Esophagus muscularis mucosa (tissue), 4 donors: Measurements from ENCODE around the gene DOCK8.

Experiments used
- EP300 ChIP-seq: sonication (generic); formaldehyde crosslinking; IDR thresholded peaks from one replicate; pipeline ENCODE4 v1.6.1; 2017; ENCODE audit warnings: antibody characterized with exemption
- POLR2A ChIP-seq: fragments of 450-650 bp; IDR thresholded peaks from one replicate; pipeline ENCODE4 v1.6.1; 2017; ENCODE audit warnings: antibody characterized with exemption, moderate library complexity, mild to moderate bottlenecking, low read depth
- POLR2AphosphoS5 ChIP-seq, 2 donors: sonication (generic); formaldehyde crosslinking; IDR thresholded peaks; one replicate each; pipeline ENCODE4 v1.6.1; 2017; ENCODE audit warnings: antibody characterized with exemption in 2 of 2
- TF ChIP-seq, protein P1 (sequence below), 3 experiments: fragments of 200-600 bp in 2 of 3; fragments of 450-650 bp in 1 of 3; sonication (generic) in 2 of 3; IDR thresholded peaks; one replicate each; pipeline ENCODE4 v1.5.1; 2017 to 2019; ENCODE audit warnings: antibody characterized with exemption in 3 of 3, mild to moderate bottlenecking in 2 of 3, moderate library complexity in 1 of 3

DNA sequence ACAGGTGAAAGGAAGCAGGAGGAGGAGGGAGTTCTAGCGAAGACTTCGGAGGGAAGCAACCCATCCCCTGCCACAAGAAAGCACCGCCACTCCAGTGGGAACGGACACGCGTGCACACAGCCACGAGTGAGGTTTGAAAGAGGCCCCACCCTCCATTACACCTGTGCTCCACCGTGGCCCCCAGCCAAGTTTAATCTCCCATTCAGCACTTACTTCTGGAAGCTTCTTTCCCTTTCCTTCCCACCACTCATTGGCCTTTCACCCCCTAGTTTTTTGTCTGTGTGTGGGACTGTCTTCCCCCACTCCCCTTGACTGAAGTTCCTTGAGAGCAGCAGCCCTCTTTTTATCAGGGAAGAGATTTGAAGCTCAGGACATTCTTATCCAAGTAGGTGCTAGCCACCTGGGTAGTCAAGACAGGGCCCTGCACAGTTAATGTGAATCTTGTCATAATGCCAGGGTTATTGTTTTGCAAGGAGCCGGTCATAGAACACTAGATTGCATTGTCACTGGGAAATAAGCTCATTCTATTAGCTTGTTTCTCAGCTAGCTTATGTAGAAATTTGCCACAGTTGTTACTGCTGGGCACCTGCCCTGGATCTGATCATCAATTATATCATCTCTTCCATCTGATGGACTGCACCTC is 256.0 kb downstream of the DOCK8 start:
- TF ChIP-seq POLR2A: no peak
- TF ChIP-seq, protein P1, sequence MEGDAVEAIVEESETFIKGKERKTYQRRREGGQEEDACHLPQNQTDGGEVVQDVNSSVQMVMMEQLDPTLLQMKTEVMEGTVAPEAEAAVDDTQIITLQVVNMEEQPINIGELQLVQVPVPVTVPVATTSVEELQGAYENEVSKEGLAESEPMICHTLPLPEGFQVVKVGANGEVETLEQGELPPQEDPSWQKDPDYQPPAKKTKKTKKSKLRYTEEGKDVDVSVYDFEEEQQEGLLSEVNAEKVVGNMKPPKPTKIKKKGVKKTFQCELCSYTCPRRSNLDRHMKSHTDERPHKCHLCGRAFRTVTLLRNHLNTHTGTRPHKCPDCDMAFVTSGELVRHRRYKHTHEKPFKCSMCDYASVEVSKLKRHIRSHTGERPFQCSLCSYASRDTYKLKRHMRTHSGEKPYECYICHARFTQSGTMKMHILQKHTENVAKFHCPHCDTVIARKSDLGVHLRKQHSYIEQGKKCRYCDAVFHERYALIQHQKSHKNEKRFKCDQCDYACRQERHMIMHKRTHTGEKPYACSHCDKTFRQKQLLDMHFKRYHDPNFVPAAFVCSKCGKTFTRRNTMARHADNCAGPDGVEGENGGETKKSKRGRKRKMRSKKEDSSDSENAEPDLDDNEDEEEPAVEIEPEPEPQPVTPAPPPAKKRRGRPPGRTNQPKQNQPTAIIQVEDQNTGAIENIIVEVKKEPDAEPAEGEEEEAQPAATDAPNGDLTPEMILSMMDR (IDR thresholded peaks at IDR 0.05): no peak
- TF ChIP-seq POLR2AphosphoS5 (IDR thresholded peaks at IDR 0.05): no peak
- TF ChIP-seq EP300: no peak
